H7 (cell line): ENCODE data around the gene CSNK1D. TPM values are rescaled to one million over a fixed set of nuclear protein-coding genes. Genes with fewer than 3 reads are reported as not detected.
"Not testable (repeated sequence)": the region's sequence is repeated elsewhere in the genome, so short reads cannot be mapped to it uniquely, and the experiment has no call there.

ENCODE experiments used
- DNase-seq: peaks from one replicate; pipeline ENCODE4 v3.0.0; 2012
- H3K27me3 ChIP-seq: 2 replicates; pipeline ENCODE4 v1.6.0; 2011; ENCODE audit warnings: mild to moderate bottlenecking, low read length; ENCODE audit not compliant: control insufficient read depth, insufficient read depth
- H3K36me3 ChIP-seq: replicated peaks from 2 replicates; pipeline ENCODE4 v1.5.1; 2011; ENCODE audit warnings: low read length; ENCODE audit not compliant: control insufficient read depth, insufficient read depth
- H3K4me3 ChIP-seq: 2 replicates; pipeline ENCODE4 v1.5.1; 2011; ENCODE audit warnings: low read depth, mild to moderate bottlenecking, control low read depth, low read length, moderate library complexity; ENCODE audit not compliant: insufficient read depth
- total RNA-seq: library from RNA; depleted of rRNA; stranded (reverse); fragments of >200 nt; shearing (Covaris generic); gene quantifications from 2 replicates; pipeline ENCODE4 v1.2.3, GENCODE V29; 2014

CSNK1D gene
- total RNA-seq, 1 experiment from 2014 or later: 31.7 TPM

GRCh38 chr17:82210655-82211054, 62.8 kb downstream of the CSNK1D start:
- DNase-seq, H3K36me3 ChIP-seq, H3K27me3 ChIP-seq, H3K4me3 ChIP-seq: not testable (repeated sequence)

GRCh38 chr17:82205720-82206508, 67.6 kb downstream of the CSNK1D start:
- DNase-seq: peak; percentile 94

DNA sequence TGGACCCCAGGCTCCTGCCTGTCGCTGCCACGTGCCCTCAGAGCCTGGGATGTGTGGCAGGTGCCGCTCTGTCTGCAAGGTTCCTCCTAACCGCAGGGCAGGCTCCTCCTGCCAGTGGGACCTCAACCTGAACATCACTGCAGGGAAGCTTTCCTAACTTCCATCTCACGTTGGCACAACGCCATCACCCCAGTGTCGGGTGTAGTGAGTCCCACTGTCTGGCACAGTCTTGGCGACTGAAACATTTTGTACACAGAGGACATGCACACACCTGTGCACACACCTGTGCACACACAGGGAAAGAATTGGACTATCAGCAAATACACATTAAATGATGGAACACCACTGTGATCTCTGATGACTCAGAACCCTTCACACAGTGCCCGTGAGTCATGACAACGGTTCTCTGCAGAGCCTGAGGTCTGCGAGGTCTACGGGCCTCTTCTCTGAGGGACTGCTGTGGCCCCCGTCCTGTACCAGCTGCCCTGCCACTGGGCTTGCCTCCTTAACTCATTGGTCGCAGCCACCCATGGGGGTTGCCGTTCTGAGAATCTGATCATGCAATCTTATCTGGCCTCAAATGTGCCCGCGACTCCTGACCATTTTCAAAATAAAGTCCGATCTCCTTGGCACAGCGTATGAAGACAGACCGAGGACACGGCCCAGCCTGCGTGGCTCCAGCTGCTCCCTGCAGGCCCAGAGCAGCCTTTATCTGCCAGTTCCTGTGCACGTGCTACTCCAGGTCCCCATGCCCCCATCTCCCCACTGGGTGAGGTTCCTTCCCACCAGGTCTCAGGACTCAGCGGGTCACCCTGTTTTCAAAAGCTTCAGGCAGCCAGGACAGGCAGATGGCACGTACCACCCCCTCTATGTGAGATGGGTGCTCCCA, 68.4 kb downstream of the CSNK1D start:
- DNase-seq: no peak
- Histone ChIP-seq H3K4me3 (no peak overlapping the region), H3K36me3 (no peaks in the 10 kb centered on the region), H3K27me3 (no peaks in the 10 kb centered on the region)

More at GRCh38 chr17:82205720-82206508, 67.6 kb downstream of the CSNK1D start:
- Histone ChIP-seq H3K36me3 (no peaks in the 10 kb centered on the region), H3K4me3 (no peak overlapping the region), H3K27me3 (no peaks in the 10 kb centered on the region)

- no peak for DNase-seq
- no peaks in the 10 kb centered on the region for H3K27me3 ChIP-seq
Measured at GRCh38 chr17:82203920-82204319, 69.6 kb downstream of the CSNK1D start.

DNA sequence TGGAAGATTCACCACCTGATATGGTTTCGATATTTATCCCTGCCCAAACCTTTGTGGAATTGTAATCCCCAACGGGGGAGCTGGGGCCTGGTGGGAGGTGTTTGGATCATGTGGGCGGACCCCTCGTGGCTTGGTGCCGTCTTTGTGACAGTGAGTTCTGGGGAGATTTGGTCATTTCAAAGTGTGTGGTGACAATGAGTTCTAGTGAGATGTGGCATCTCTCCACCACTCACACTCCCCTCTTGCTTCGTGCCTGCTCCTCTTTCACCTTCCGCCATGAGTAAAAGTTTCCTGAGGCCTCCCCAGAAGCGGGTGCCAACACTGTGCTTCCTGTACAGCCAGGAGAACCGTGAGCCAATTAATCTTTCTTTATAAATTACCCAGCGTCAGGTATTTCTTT, 70.5 kb downstream of the CSNK1D start:
- peaks cover under 1% of the 10 kb centered on the region; the same call in 1 of the 2 replicates for H3K36me3 ChIP-seq
- no peak overlapping the region for H3K4me3 ChIP-seq
- no peaks in the 10 kb centered on the region for H3K27me3 ChIP-seq
- no peak for DNase-seq

More at GRCh38 chr17:82203920-82204319, 69.6 kb downstream of the CSNK1D start:
- H3K36me3 ChIP-seq: no peaks in the 10 kb centered on the region
- no peak overlapping the region for H3K4me3 ChIP-seq

GRCh38 chr17:82201498-82201910, 72.0 kb downstream of the CSNK1D start:
- no peaks in the 10 kb centered on the region for H3K27me3 ChIP-seq
- DNase-seq: peak; percentile 41
- H3K4me3 ChIP-seq: no peak overlapping the region
- peaks cover 4% of the 10 kb centered on the region for H3K36me3 ChIP-seq

GRCh38 chr17:82200743-82201497, 72.6 kb downstream of the CSNK1D start:
- H3K27me3 ChIP-seq: no peaks in the 10 kb centered on the region

GRCh38 chr17:82200135-82200534, 73.4 kb downstream of the CSNK1D start:
- DNase-seq: no peak
- Histone ChIP-seq H3K27me3 (no peaks in the 10 kb centered on the region), H3K36me3 (peaks cover 4% of the 10 kb centered on the region), H3K4me3 (no peak overlapping the region)

More at GRCh38 chr17:82200743-82201497, 72.6 kb downstream of the CSNK1D start:
- H3K36me3 ChIP-seq: peaks cover 4% of the 10 kb centered on the region
- no peak overlapping the region for H3K4me3 ChIP-seq
- no peak for DNase-seq

GRCh38 chr17:82199496-82199895, 74.0 kb downstream of the CSNK1D start:
- no peak for DNase-seq
- Histone ChIP-seq H3K4me3 (no peak overlapping the region), H3K27me3 (no peaks in the 10 kb centered on the region), H3K36me3 (peaks cover 4% of the 10 kb centered on the region)

- no peaks in the 10 kb centered on the region for H3K27me3 ChIP-seq
- no peak overlapping the region for H3K4me3 ChIP-seq
- no peak for DNase-seq
- peaks cover 4% of the 10 kb centered on the region for H3K36me3 ChIP-seq
Measured at GRCh38 chr17:82198092-82198491, 75.4 kb downstream of the CSNK1D start.

DNA sequence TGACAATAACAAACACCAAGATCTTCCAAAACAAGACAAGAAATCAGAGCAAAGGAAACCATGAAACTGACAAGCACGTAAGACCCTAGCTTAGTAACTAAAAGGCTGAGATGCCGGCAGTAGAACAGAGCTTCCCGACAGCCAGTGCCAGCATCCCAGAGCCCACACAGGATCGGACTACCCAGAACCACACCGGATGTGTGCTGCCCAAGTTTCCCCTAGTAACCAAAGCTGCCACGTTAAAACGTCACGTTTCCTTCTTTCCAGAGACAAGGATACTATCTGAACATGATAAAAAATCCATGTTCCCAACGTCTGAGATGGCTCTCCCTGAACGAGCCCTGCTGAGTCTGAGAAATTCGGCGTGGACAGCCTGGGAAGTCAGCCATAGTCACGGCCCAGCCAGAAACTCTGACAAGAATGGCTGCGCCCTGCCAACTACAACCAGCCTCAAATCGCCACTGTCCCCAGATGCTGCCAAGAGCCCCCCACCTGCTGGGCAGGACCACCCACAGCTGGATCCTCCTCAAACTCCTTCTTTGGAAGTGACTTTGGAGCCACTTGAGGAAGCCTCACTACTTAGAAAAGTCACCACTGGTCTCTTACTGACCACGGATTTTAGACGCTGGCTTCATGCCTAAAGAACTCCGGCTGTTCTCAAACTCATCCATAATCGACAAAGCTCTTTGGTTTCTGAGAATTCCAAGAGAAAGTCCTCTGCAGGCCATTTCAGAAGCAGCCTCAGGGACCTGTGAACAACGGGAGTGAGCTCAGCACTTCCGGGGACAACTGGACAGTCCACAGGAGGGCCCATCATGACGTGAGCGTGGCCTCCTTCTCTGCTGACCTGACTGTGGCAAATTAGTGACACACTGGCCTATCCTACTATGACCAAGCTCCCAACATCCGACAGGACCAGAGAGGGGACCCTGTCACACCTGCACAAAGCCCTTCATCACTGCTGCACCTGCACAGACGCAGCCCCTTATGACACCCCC, 77.5 kb downstream of the CSNK1D start:
- Histone ChIP-seq H3K4me3 (no peak overlapping the region), H3K27me3 (no peaks in the 10 kb centered on the region), H3K36me3 (peaks cover 4% of the 10 kb centered on the region)
- DNase-seq: no peak

GRCh38 chr17:82194765-82195164, 78.7 kb downstream of the CSNK1D start:
- H3K4me3 ChIP-seq: no peak overlapping the region
- H3K36me3 ChIP-seq: peaks cover 4% of the 10 kb centered on the region
- H3K27me3 ChIP-seq: no peaks in the 10 kb centered on the region
- DNase-seq: no peak

DNA sequence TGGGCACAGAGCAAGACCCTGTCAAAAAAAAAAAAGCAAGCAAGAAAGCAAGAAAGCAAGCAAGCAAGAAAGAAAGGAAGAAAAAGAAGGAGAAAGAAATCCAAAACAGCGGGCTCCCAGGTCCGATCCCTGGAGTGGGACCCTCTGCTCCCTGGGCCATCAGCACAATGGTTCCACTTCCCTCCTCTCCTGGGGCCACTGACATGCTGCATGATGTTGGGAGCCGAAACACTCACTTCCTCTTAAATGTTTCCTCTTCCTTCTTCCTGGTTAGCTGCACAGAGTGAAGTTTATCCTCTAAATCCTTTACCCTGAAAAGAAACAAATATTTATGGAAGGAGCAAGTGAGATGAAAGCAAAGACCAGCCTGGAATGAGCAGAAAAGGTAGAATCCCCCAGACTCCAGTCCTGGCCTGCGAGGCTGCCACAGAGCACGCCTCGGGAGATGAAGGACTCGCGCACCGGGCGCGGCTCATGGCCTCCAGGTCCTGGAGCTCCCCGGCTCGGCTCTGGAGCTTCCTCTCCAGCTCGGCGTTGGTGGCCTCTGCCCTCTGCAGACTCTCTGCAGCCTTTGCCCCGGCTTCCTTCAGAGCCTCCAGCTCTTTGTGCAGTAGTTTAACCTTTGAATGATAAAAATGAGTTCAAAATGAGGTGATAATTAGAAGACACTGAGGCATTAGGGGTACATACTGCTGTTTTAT, 79.8 kb downstream of the CSNK1D start:
- no peak for DNase-seq
- Histone ChIP-seq H3K4me3 (no peak overlapping the region), H3K36me3 (peaks cover 4% of the 10 kb centered on the region), H3K27me3 (no peaks in the 10 kb centered on the region)
